ENCODE results near the gene WASF1.

WASF1 gene

GRCh38 chr6:110180228-110181008 is 948 bp upstream of the WASF1 start, which contains the start of gene CDC40:
Gene CDC40, plus strand, starts transcription at chr6:110180427. Its CDS starts 18 bp downstream, at chr6:110180445.
- H3K4me3 ChIP-seq (ENCODE audit: low read depth, low read length) = peak within 1 kb of the TSS; percentile 94
- TF ChIP-seq CTCF (IDR thresholded peaks at IDR 0.05; ENCODE audit: low read depth, low read length) = no peak
- in situ Hi-C loops (cut with HindIII; ENCODE audit: low sequenced_read_pairs) = no loop called here
- no peak for DNase-seq (ENCODE audit: low read depth, low spot score)

- TF ChIP-seq CTCF (IDR thresholded peaks at IDR 0.05; ENCODE audit: low read depth, low read length) = peak; percentile 76
- peak; percentile 62 for DNase-seq (ENCODE audit: low read depth, low spot score)
- peak overlapping the region; percentile 78 for H3K4me3 ChIP-seq (ENCODE audit: low read depth, low read length)
- in situ Hi-C loops (cut with HindIII; ENCODE audit: low sequenced_read_pairs) = no loop called here
These were observed 654 bp downstream of the WASF1 start for GRCh38 chr6:110178626-110179405.

GRCh38 chr6:110173506-110174132 is 5.9 kb downstream of the WASF1 start:
- in situ Hi-C loops (cut with HindIII; ENCODE audit: low sequenced_read_pairs) = no loop called here
- TF ChIP-seq CTCF (IDR thresholded peaks at IDR 0.05; ENCODE audit: low read depth, low read length) = no peak
- H3K4me3 ChIP-seq (ENCODE audit: low read depth, low read length) = no peak overlapping the region
- no peak for DNase-seq (ENCODE audit: low read depth, low spot score)

- in situ Hi-C loops (cut with HindIII; ENCODE audit: low sequenced_read_pairs) = no loop called here
- no peak for DNase-seq (ENCODE audit: low read depth, low spot score)
- no peak overlapping the region for H3K4me3 ChIP-seq (ENCODE audit: low read depth, low read length)
- TF ChIP-seq CTCF (IDR thresholded peaks at IDR 0.05; ENCODE audit: low read depth, low read length) = no peak
These were observed 9.4 kb downstream of the WASF1 start for GRCh38 chr6:110170081-110170480.

- in situ Hi-C loops (cut with HindIII; ENCODE audit: low sequenced_read_pairs) = no loop called here
- no peak for DNase-seq (ENCODE audit: low read depth, low spot score)
- no peak for TF ChIP-seq CTCF (IDR thresholded peaks at IDR 0.05; ENCODE audit: low read depth, low read length)
- no peak overlapping the region for H3K4me3 ChIP-seq (ENCODE audit: low read depth, low read length)
These were observed 21.0 kb downstream of the WASF1 start for GRCh38 chr6:110158479-110158878.

GRCh38 chr6:110147870-110148269 is 31.6 kb downstream of the WASF1 start:
- in situ Hi-C loops (cut with HindIII; ENCODE audit: low sequenced_read_pairs) = no loop called here
- no peak for TF ChIP-seq CTCF (IDR thresholded peaks at IDR 0.05; ENCODE audit: low read depth, low read length)
- no peak overlapping the region for H3K4me3 ChIP-seq (ENCODE audit: low read depth, low read length)

More at GRCh38 chr6:110147870-110148269, 31.6 kb downstream of the WASF1 start:
- DNase-seq (ENCODE audit: low read depth, low spot score) = no peak
